IMR-90 (cell line): ENCODE results near the gene GABRA4.

Experiments
- CEBPB ChIP-seq: IDR thresholded peaks from 2 replicates; pipeline ENCODE4 v1.6.1; 2012; ENCODE audit warnings: low read depth, low read length, improper control_type of control experiment
- MAFK ChIP-seq: IDR thresholded peaks from 2 replicates; pipeline ENCODE4 v1.6.1; 2012; ENCODE audit warnings: low read depth, low read length, improper control_type of control experiment
- MAZ ChIP-seq: IDR thresholded peaks from 2 replicates; pipeline ENCODE4 v1.6.1; 2012; ENCODE audit warnings: low read depth, mild to moderate bottlenecking, low read length, improper control_type of control experiment, moderate library complexity, borderline replicate concordance
- MXI1 ChIP-seq: IDR thresholded peaks from 2 replicates; pipeline ENCODE4 v1.6.1; 2012; ENCODE audit warnings: low read depth, mild to moderate bottlenecking, low read length, moderate library complexity, borderline replicate concordance
- POLR2A ChIP-seq: IDR thresholded peaks from 2 replicates; pipeline ENCODE4 v1.6.1; 2012; ENCODE audit warnings: mild to moderate bottlenecking, low read depth, low read length
- RAD21 ChIP-seq: IDR thresholded peaks from 2 replicates; pipeline ENCODE4 v1.6.1; 2012; ENCODE audit warnings: low read length, improper control_type of control experiment
- RCOR1 ChIP-seq: IDR thresholded peaks from 2 replicates; pipeline ENCODE4 v1.6.1; 2012; ENCODE audit warnings: mild to moderate bottlenecking, low read length, improper control_type of control experiment; ENCODE audit not compliant: insufficient replicate concordance
- RFX5 ChIP-seq: IDR thresholded peaks from 2 replicates; pipeline ENCODE4 v1.8.0; 2012; ENCODE audit warnings: low read depth, mild to moderate bottlenecking, low read length, moderate library complexity
- TF ChIP-seq, protein P1 (sequence below): conservative IDR thresholded peaks from 2 replicates; pipeline ENCODE4 v1.5.1; 2012; ENCODE audit warnings: mild to moderate bottlenecking, low read depth, low read length, improper control_type of control experiment
- TF ChIP-seq, protein P2 (sequence below): fragments of 150-350 bp; IDR thresholded peaks from 2 replicates; pipeline ENCODE4 v1.6.1; 2016; ENCODE audit warnings: low read depth, mild to moderate bottlenecking, low read length, moderate library complexity, borderline replicate concordance
- TF ChIP-seq, protein P3 (sequence below): fragments of 150-350 bp; IDR thresholded peaks from 2 replicates; pipeline ENCODE4 v1.6.1; 2017; ENCODE audit warnings: mild to moderate bottlenecking, antibody characterized with exemption, low read length, low read depth

DNA sequence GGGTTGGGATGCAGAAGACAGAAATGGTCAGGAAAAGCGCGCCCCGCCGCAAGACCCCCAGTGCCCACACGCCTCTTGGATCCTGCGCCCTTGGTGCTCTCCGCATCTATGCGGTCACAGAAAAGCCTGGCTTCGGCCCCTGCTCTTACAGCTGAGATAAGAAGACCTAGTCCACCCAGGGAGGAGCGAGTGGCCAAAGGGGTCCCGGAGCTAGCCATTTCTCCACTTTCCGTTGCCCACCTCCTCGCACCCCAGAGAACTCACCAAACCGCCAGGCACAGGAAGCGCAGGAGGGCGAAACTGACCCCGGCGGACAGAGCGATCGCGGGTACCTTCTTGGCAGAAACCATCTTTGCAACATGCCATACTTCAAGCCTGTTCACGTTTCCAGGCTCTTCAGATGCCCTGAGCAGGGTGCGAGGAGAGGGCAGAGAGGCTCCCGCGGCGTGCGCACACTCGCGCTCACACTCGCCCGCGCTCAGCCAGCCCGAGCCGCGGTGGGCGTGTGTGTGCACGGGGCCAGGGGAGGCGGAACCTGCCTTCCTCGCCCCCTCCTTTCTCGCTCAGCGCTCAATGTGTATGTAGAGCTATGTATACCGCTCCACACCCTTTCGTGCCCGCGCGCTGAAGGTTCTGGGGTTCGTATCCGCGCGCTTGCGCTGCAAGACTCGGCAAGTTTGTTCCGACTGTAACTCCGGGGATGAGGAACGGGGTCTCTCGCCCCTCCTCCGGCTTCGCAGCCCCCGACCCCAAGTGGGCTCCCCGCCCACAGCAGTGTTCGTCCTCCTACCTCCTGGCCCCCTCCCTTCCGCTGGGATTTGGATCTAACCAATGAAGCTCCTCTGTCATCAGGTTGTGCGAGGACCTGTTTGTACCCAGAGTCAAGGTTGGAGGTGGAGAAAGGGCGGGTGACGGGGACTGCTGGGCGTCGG is at the start of gene GABRA4:
- TF ChIP-seq, protein P1, sequence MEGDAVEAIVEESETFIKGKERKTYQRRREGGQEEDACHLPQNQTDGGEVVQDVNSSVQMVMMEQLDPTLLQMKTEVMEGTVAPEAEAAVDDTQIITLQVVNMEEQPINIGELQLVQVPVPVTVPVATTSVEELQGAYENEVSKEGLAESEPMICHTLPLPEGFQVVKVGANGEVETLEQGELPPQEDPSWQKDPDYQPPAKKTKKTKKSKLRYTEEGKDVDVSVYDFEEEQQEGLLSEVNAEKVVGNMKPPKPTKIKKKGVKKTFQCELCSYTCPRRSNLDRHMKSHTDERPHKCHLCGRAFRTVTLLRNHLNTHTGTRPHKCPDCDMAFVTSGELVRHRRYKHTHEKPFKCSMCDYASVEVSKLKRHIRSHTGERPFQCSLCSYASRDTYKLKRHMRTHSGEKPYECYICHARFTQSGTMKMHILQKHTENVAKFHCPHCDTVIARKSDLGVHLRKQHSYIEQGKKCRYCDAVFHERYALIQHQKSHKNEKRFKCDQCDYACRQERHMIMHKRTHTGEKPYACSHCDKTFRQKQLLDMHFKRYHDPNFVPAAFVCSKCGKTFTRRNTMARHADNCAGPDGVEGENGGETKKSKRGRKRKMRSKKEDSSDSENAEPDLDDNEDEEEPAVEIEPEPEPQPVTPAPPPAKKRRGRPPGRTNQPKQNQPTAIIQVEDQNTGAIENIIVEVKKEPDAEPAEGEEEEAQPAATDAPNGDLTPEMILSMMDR: no peak
- TF ChIP-seq CEBPB (no peak), RAD21 (no peak), POLR2A (no peak), MAFK (no peak), MAZ (no peak), RCOR1 (no peak), RFX5 (no peak), MXI1 (no peak)
- TF ChIP-seq, protein P2, sequence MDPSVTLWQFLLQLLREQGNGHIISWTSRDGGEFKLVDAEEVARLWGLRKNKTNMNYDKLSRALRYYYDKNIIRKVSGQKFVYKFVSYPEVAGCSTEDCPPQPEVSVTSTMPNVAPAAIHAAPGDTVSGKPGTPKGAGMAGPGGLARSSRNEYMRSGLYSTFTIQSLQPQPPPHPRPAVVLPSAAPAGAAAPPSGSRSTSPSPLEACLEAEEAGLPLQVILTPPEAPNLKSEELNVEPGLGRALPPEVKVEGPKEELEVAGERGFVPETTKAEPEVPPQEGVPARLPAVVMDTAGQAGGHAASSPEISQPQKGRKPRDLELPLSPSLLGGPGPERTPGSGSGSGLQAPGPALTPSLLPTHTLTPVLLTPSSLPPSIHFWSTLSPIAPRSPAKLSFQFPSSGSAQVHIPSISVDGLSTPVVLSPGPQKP: no peak
- TF ChIP-seq, protein P3, sequence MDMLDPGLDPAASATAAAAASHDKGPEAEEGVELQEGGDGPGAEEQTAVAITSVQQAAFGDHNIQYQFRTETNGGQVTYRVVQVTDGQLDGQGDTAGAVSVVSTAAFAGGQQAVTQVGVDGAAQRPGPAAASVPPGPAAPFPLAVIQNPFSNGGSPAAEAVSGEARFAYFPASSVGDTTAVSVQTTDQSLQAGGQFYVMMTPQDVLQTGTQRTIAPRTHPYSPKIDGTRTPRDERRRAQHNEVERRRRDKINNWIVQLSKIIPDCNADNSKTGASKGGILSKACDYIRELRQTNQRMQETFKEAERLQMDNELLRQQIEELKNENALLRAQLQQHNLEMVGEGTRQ: no peak
